ENCODE data around the gene IFT88.

Gene IFT88

GRCh38 chr13:20623000-20623399, 56.0 kb downstream of the IFT88 start:
- DNase-seq = no peak
- Mint-ChIP-seq H3K36me3 (ENCODE audit: low read depth) (peaks cover 63% of the 10 kb centered on the region), H3K9me3 (peaks cover 35% of the 10 kb centered on the region), H3K4me1 (no peaks in the 10 kb centered on the region), H3K4me3 (no peak overlapping the region), H3K27ac (no peak overlapping the region), H3K27me3 (ENCODE audit: low read depth, poor library complexity) (peaks cover 2% of the 10 kb centered on the region)
- no peak for TF ChIP-seq CTCF (IDR thresholded peaks at IDR 0.05)

DNA sequence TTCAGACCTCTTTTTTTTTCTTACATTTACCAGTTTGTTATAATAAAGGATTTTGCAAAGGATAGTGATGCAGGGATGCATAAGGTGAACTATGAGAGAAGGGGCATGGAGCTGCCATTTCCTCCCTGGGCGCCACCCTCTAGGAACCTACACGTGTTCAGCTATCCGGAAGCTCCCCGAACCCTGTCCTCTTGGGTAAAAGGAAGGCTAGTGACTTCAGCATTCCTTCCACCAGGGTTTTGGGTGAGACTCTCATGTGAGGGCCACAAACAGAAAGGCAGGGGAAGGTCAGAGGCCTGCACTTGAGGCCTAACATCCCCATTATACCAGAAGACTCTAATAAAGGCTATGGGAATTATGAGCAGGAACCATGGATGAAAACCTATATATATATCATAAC, 57.3 kb downstream of the IFT88 start:
- H3K9me3 Mint-ChIP-seq = peaks cover 35% of the 10 kb centered on the region
- H3K36me3 Mint-ChIP-seq (ENCODE audit: low read depth) = peaks cover 61% of the 10 kb centered on the region
- H3K4me3 Mint-ChIP-seq = no peak overlapping the region
- H3K4me1 Mint-ChIP-seq = no peaks in the 10 kb centered on the region
- DNase-seq = no peak
- peaks cover 2% of the 10 kb centered on the region for H3K27me3 Mint-ChIP-seq (ENCODE audit: low read depth, poor library complexity)
- no peak overlapping the region for H3K27ac Mint-ChIP-seq
- TF ChIP-seq CTCF (IDR thresholded peaks at IDR 0.05) = no peak

DNA sequence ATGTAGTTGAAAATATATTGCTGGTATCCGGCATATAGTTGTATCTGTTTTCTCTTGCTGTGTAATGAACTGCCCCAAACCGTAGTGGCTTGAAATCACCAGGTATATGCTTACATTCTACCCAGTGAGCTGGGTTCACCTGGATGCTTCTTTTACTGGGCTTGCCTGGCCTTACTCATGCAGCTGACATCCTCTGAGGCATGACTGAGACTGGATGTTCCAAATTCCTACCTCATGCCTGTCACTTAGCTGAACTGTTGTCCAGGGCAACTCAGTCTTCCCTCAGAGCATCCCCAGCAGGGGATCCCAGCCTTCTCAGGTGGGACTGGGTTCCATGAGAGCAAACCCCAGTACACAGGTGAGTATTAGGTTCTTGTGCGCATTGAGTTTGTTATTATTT, 66.8 kb downstream of the IFT88 start:
- no peak overlapping the region for H3K27ac Mint-ChIP-seq
- DNase-seq = no peak
- H3K9me3 Mint-ChIP-seq = no peaks in the 10 kb centered on the region
- H3K27me3 Mint-ChIP-seq (ENCODE audit: low read depth, poor library complexity) = no peaks in the 10 kb centered on the region
- no peaks in the 10 kb centered on the region for H3K4me1 Mint-ChIP-seq
- H3K36me3 Mint-ChIP-seq (ENCODE audit: low read depth) = peaks cover 24% of the 10 kb centered on the region
- TF ChIP-seq CTCF (IDR thresholded peaks at IDR 0.05) = no peak
- H3K4me3 Mint-ChIP-seq = no peak overlapping the region

- H3K27me3 Mint-ChIP-seq (ENCODE audit: low read depth, poor library complexity) = no peaks in the 10 kb centered on the region
- TF ChIP-seq CTCF (IDR thresholded peaks at IDR 0.05) = no peak
- no peaks in the 10 kb centered on the region for H3K4me1 Mint-ChIP-seq
- no peak overlapping the region for H3K27ac Mint-ChIP-seq
- DNase-seq = no peak
- H3K4me3 Mint-ChIP-seq = no peak overlapping the region
- peaks cover 12% of the 10 kb centered on the region for H3K36me3 Mint-ChIP-seq (ENCODE audit: low read depth)
- no peaks in the 10 kb centered on the region for H3K9me3 Mint-ChIP-seq
Observed at GRCh38 chr13:20636079-20636478, 69.1 kb downstream of the IFT88 start.

GRCh38 chr13:20637811-20638210, 70.9 kb downstream of the IFT88 start:
- no peak for TF ChIP-seq CTCF (IDR thresholded peaks at IDR 0.05)
- DNase-seq = no peak
- Mint-ChIP-seq H3K27me3 (ENCODE audit: low read depth, poor library complexity) (no peaks in the 10 kb centered on the region), H3K27ac (no peak overlapping the region), H3K4me3 (no peak overlapping the region), H3K36me3 (ENCODE audit: low read depth) (no peaks in the 10 kb centered on the region), H3K4me1 (no peaks in the 10 kb centered on the region), H3K9me3 (no peaks in the 10 kb centered on the region)

DNA sequence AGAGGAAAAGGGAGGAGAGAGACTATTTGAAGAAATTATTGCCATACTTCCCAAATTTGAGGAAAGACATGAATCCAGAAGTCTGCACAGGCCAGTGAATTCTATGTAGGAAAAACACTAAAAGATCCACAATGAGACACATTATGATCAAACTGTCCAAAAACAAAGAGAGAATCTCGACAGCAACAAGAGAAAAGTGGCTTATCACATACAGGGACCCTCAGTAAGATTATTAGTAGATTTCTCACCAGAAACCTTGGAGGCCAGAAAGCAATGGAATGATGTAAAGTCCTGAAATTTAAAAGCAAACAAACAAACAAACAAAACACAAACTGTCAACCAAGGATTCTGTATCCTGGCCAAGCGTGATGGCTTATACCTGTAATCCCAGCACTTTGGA, 80.8 kb downstream of the IFT88 start:
- DNase-seq = no peak
- Mint-ChIP-seq H3K9me3 (peaks cover 14% of the 10 kb centered on the region), H3K27me3 (ENCODE audit: low read depth, poor library complexity) (no peaks in the 10 kb centered on the region), H3K36me3 (ENCODE audit: low read depth) (peaks cover 39% of the 10 kb centered on the region), H3K4me3 (no peak overlapping the region), H3K27ac (no peak overlapping the region), H3K4me1 (no peaks in the 10 kb centered on the region)
- TF ChIP-seq CTCF (IDR thresholded peaks at IDR 0.05) = no peak
